Smooth muscle cell (in vitro differentiated cells): Measurements from ENCODE around the gene ABCC1. TPM values are rescaled to one million over a fixed set of nuclear protein-coding genes. Genes with fewer than 3 reads are reported as not detected.

ENCODE experiments used
- DNase-seq: peaks from one replicate; lab custom pipeline; 2025; ENCODE audit not compliant: unreplicated experiment; lab: John Stamatoyannopoulos, UW
- H2AFZ ChIP-seq: fragments of 200-600 bp; sonication (generic); 2 replicates; pipeline ENCODE4 v1.6.0; 2016; ENCODE audit warnings: antibody characterized with exemption, low read depth, mild to moderate bottlenecking
- H3F3A ChIP-seq: fragments of 200-600 bp; sonication (generic); 2 replicates; pipeline ENCODE4 v1.6.0; 2017; ENCODE audit warnings: antibody characterized with exemption, low read depth
- H3K27ac ChIP-seq: fragments of 200-600 bp; sonication (generic); 2 replicates; pipeline ENCODE4 v1.5.1; 2016; ENCODE audit warnings: low read depth, mild to moderate bottlenecking
- H3K27me3 ChIP-seq: fragments of 200-600 bp; sonication (generic); 2 replicates; pipeline ENCODE4 v1.6.1; 2016; ENCODE audit warnings: low read depth, mild to moderate bottlenecking
- H3K36me3 ChIP-seq: fragments of 200-600 bp; sonication (generic); 2 replicates; pipeline ENCODE4 v1.5.1; 2016; ENCODE audit warnings: low read depth
- H3K4me1 ChIP-seq: fragments of 200-600 bp; sonication (generic); 2 replicates; pipeline ENCODE4 v1.5.1; 2016; ENCODE audit warnings: low read depth
- H3K4me2 ChIP-seq: fragments of 200-600 bp; sonication (generic); 2 replicates; pipeline ENCODE4 v1.6.0; 2016; ENCODE audit warnings: mild to moderate bottlenecking
- H3K4me3 ChIP-seq: fragments of 200-600 bp; sonication (generic); 2 replicates; pipeline ENCODE4 v1.5.1; 2016; ENCODE audit warnings: mild to moderate bottlenecking
- H3K79me2 ChIP-seq: fragments of 200-600 bp; sonication (generic); 2 replicates; pipeline ENCODE4 v1.6.0; 2016; ENCODE audit warnings: low read depth, mild to moderate bottlenecking
- H3K9ac ChIP-seq: fragments of 200-600 bp; sonication (generic); 2 replicates; pipeline ENCODE4 v1.6.0; 2016; ENCODE audit warnings: low read depth
- H3K9me3 ChIP-seq: fragments of 200-600 bp; sonication (generic); replicated peaks from 2 replicates; pipeline ENCODE4 v1.5.1; 2016; ENCODE audit warnings: low read depth
- H4K20me1 ChIP-seq: fragments of 200-600 bp; sonication (generic); 2 replicates; pipeline ENCODE4 v1.6.0; 2016; ENCODE audit warnings: low read depth
- CTCF ChIP-seq: fragments of 200-600 bp; sonication (generic); IDR thresholded peaks from 2 replicates; pipeline ENCODE4 v1.5.1; 2017; ENCODE audit warnings: borderline replicate concordance, mild to moderate bottlenecking, antibody characterized with exemption; ENCODE audit not compliant: insufficient read depth, poor library complexity, severe bottlenecking
- WGBS: methylation state at CpG from one replicate; pipeline ENCODE4 v1.1.7; 2016; ENCODE audit warnings: low lambda C conversion rate; 5-methylcytosine and 5-hydroxymethylcytosine counted together
- polyA plus RNA-seq: library from polyadenylated mRNA; unstranded; fragments of >200 nt; fragmentation: Nextera tagmentation; extraction: Ambion mirVana; gene quantifications from 2 replicates; pipeline ENCODE4 v1.2.1, GENCODE V29; 2016
- total RNA-seq: library from RNA; depleted of rRNA; stranded (reverse); fragments of >200 nt; gene quantifications from 2 replicates; pipeline ENCODE4 v1.2.3, GENCODE V29; 2014

Gene ABCC1
- total RNA-seq (9.9 and 22.7 TPM in 2 replicates), polyA plus RNA-seq (8.8 and 10.2 TPM in 2 replicates)

- no peak for DNase-seq
Observed at GRCh38 chr16:15949210-15950160, at the start of gene ABCC1. TSS of gene ABCC1 (plus strand) at chr16:15949616. CDS start at chr16:15949752, 136 bp downstream.

GRCh38 chr16:15900357-15900756 is 49.1 kb upstream of the ABCC1 start:
- H3K79me2 ChIP-seq: no peaks in the 10 kb centered on the region
- no peak for TF ChIP-seq CTCF
- H3K36me3 ChIP-seq: no peaks in the 10 kb centered on the region
- H3K27me3 ChIP-seq: no peaks in the 10 kb centered on the region
- no peak overlapping the region for H2AFZ ChIP-seq
- no peaks in the 10 kb centered on the region for H3K9me3 ChIP-seq
- no peak overlapping the region for H3K9ac ChIP-seq
- no peaks in the 10 kb centered on the region for H3F3A ChIP-seq
- no peak for DNase-seq
- H3K4me3 ChIP-seq: no peak overlapping the region
- no peak overlapping the region for H3K4me2 ChIP-seq
- WGBS: 98% methylated on average over 3 of the region's 3 CpGs
- no peaks in the 10 kb centered on the region for H4K20me1 ChIP-seq
- H3K27ac ChIP-seq: no peak overlapping the region
- no peaks in the 10 kb centered on the region for H3K4me1 ChIP-seq

More at GRCh38 chr16:15949210-15950160, at the start of gene ABCC1:
- no peaks in the 10 kb centered on the region for H3K36me3 ChIP-seq
- WGBS: under 1% methylated on average over 46 of the region's 112 CpGs
- H3K9me3 ChIP-seq: no peaks in the 10 kb centered on the region
- peaks cover 11% of the 10 kb centered on the region for H3K4me1 ChIP-seq
- no peak within 1 kb of the TSS for H3K27ac ChIP-seq
- peaks cover 32% of the 10 kb centered on the region for H3K79me2 ChIP-seq
- peak within 1 kb of the TSS; percentile 60 for H3K9ac ChIP-seq
- peak within 1 kb of the TSS; percentile 83 for H3K4me3 ChIP-seq
- no peak for TF ChIP-seq CTCF
- peaks cover 41% of the 10 kb centered on the region for H4K20me1 ChIP-seq
- H2AFZ ChIP-seq: peak within 1 kb of the TSS; percentile 99
- H3K4me2 ChIP-seq: peak within 1 kb of the TSS; percentile 99
- no peaks in the 10 kb centered on the region for H3F3A ChIP-seq
- H3K27me3 ChIP-seq: no peaks in the 10 kb centered on the region

GRCh38 chr16:15900901-15901500 is 48.4 kb upstream of the ABCC1 start:
- H3K27me3 ChIP-seq: no peaks in the 10 kb centered on the region
- H3F3A ChIP-seq: no peaks in the 10 kb centered on the region
- no peak overlapping the region for H2AFZ ChIP-seq
- no peaks in the 10 kb centered on the region for H3K9me3 ChIP-seq
- H3K36me3 ChIP-seq: no peaks in the 10 kb centered on the region
- H4K20me1 ChIP-seq: no peaks in the 10 kb centered on the region
- TF ChIP-seq CTCF: no peak
- DNase-seq: no peak
- no peak overlapping the region for H3K27ac ChIP-seq
- WGBS: 87% methylated on average over 6 of the region's 6 CpGs
- no peaks in the 10 kb centered on the region for H3K4me1 ChIP-seq
- H3K4me2 ChIP-seq: no peak overlapping the region
- H3K79me2 ChIP-seq: no peaks in the 10 kb centered on the region
- H3K4me3 ChIP-seq: no peak overlapping the region
- H3K9ac ChIP-seq: no peak overlapping the region
